T-cell (primary cell): ENCODE results near the gene GPR26. TPM values are rescaled to one million over a fixed set of nuclear protein-coding genes. Genes with fewer than 3 reads are reported as not detected.

Experiments used
- ATAC-seq, 4 experiments: fragments of 200-7000 bp in 3 of 4; fragments of 150-1000 bp in 1 of 4; cut with Tn5 transposase; replicated peaks in 1 of 4; 1 replicate in 3 of 4; 2 replicates in 1 of 4; pipeline ENCODE4 v1.10.0; 2021; ENCODE audit warnings: moderate library complexity in 3 of 4, mild to moderate bottlenecking in 2 of 4, moderate number of reproducible peaks in 1 of 4
- CTCF ChIA-PET, 2 donors: fragments of 300-600 bp; sonication (Branson Sonifier 250); formaldehyde crosslinking; loops; one replicate each; lab custom pipeline; 2022; ENCODE audit warnings: antibody characterized with exemption in 2 of 2; lab: Charles Lee
- POLR2A ChIA-PET, 2 donors: fragments of 300-600 bp; sonication (Branson Sonifier 250); formaldehyde crosslinking; loops; one replicate each; lab custom pipeline; 2022; ENCODE audit warnings: antibody characterized with exemption in 2 of 2; lab: Charles Lee
- DNase-seq, 35 experiments: peaks; one replicate each; pipeline versions ENCODE4 v3.0.0 to v3.0.0-alpha.2; 2013 to 2023
- H3K27ac ChIP-seq: one replicate; pipeline ENCODE4 v1.5.1; 2013; ENCODE audit warnings: low read length
- H3K27me3 ChIP-seq, 2 experiments: replicated peaks in 1 of 2; 1 replicate in 1 of 2; 2 replicates in 1 of 2; pipeline versions ENCODE4 v1.6.1 to v1.7.0; 2013; ENCODE audit warnings: low read length in 1 of 2, mixed read lengths in 1 of 2; ENCODE audit not compliant: control insufficient read depth in 2 of 2, insufficient read depth in 2 of 2; ENCODE audit errors: extremely low read depth in 1 of 2
- H3K36me3 ChIP-seq, 2 donors: 1 replicate in 1 of 2; 2 replicates in 1 of 2; pipeline versions ENCODE4 v1.6.1 to v1.7.0; 2013; ENCODE audit warnings: low read length in 1 of 2; ENCODE audit not compliant: control insufficient read depth in 2 of 2, insufficient read depth in 1 of 2; ENCODE audit errors: extremely low read depth in 1 of 2
- H3K4me1 ChIP-seq, 2 experiments: 1 replicate in 1 of 2; 2 replicates in 1 of 2; pipeline versions ENCODE4 v1.6.1 to v1.7.0; 2013; ENCODE audit warnings: low read length in 2 of 2, mixed read lengths in 1 of 2; ENCODE audit not compliant: insufficient read depth in 2 of 2, control insufficient read depth in 1 of 2; ENCODE audit errors: extremely low read depth in 1 of 2
- H3K4me3 ChIP-seq, 2 donors: 1 replicate in 1 of 2; 2 replicates in 1 of 2; pipeline versions ENCODE4 v1.5.1 to v1.7.0; 2013; ENCODE audit warnings: mild to moderate bottlenecking in 2 of 2, low read length in 1 of 2, moderate library complexity in 1 of 2; ENCODE audit not compliant: control insufficient read depth in 1 of 2; ENCODE audit errors: extremely low read depth in 1 of 2
- H3K9me3 ChIP-seq: 2 replicates; pipeline ENCODE4 v1.7.0; 2013
- H3K27ac Mint-ChIP-seq, 2 donors: one replicate each; pipeline ENCODE4 v1.8.0; 2020 to 2021; ENCODE audit warnings: mild to moderate bottlenecking in 2 of 2, mixed read lengths in 2 of 2
- H3K27me3 Mint-ChIP-seq, 2 donors: one replicate each; pipeline ENCODE4 v1.8.0; 2021 to 2022; ENCODE audit warnings: mixed read lengths in 2 of 2
- H3K36me3 Mint-ChIP-seq: one replicate; pipeline ENCODE4 v1.8.0; 2021; ENCODE audit warnings: mixed read lengths
- H3K4me1 Mint-ChIP-seq, 3 donors: one replicate each; pipeline ENCODE4 v1.8.0; 2020 to 2022; ENCODE audit warnings: mixed read lengths in 3 of 3, mild to moderate bottlenecking in 1 of 3
- H3K4me3 Mint-ChIP-seq, 3 donors: one replicate each; pipeline ENCODE4 v1.8.0; 2020 to 2022; ENCODE audit warnings: mild to moderate bottlenecking in 3 of 3, mixed read lengths in 3 of 3, moderate library complexity in 3 of 3
- H3K9me3 Mint-ChIP-seq, 3 donors: one replicate each; pipeline ENCODE4 v1.8.0; 2020 to 2022; ENCODE audit warnings: mixed read lengths in 3 of 3
- WGBS: methylation state at CpG from one replicate; pipeline ENCODE4 v1.1.5; 2013; ENCODE audit warnings: missing lambda C conversion rate; ENCODE audit not compliant: insufficient coverage; 5-methylcytosine and 5-hydroxymethylcytosine counted together
- total RNA-seq, 35 experiments: library from RNA in 6 of 35; stranded (reverse) in 6 of 35; fragments of 120-200 nt in 1 of 35; gene quantifications; one replicate each; pipeline versions ENCODE4 v1.2.1 to v1.2.4 and lab custom pipeline; 2013 to 2026

Gene GPR26
- total RNA-seq: not detected
- not detected for total RNA-seq (2013)
- total RNA-seq (lab: John Stamatoyannopoulos, UW): 0 to 0.13 (median 0) reads per million in 29 experiments

DNA sequence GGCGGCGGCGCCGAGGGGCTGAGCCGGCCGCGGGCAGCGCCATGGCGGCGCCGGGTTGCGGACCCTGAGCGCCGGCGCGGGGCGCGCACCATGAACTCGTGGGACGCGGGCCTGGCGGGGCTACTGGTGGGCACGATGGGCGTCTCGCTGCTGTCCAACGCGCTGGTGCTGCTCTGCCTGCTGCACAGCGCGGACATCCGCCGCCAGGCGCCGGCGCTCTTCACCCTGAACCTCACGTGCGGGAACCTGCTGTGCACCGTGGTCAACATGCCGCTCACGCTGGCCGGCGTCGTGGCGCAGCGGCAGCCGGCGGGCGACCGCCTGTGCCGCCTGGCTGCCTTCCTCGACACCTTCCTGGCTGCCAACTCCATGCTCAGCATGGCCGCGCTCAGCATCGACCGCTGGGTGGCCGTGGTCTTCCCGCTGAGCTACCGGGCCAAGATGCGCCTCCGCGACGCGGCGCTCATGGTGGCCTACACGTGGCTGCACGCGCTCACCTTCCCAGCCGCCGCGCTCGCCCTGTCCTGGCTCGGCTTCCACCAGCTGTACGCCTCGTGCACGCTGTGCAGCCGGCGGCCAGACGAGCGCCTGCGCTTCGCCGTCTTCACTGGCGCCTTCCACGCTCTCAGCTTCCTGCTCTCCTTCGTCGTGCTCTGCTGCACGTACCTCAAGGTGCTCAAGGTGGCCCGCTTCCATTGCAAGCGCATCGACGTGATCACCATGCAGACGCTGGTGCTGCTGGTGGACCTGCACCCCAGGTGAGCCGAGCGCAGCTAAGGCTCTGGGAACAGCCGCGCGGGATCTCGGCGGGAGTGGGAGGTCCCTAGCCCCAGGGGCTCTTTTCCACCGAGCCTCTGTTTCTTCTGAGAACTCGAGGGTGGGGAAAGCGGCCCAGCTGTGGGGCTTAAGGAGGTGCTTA lies at the start of gene GPR26:
Gene GPR26 (plus strand): TSS at position 38 of the 919 bp plus-strand sequence. CDS start 53 bp downstream, at position 91.
- no peaks in the 10 kb centered on the region for H3K36me3 ChIP-seq
- POLR2A ChIA-PET: no interaction called here
- WGBS: 45% methylated on average over 100 of the region's 101 CpGs
- H3K4me3 ChIP-seq: no peak within 1 kb of the TSS
- H3K27ac Mint-ChIP-seq: peak within 1 kb of the TSS in 1 of 2 donors; percentile 27
- H3K4me1 ChIP-seq: no peaks in the 10 kb centered on the region
- peaks cover 26 to 27% of the 10 kb centered on the region in 2 donors for H3K27me3 Mint-ChIP-seq
- H3K36me3 Mint-ChIP-seq: no peaks in the 10 kb centered on the region
- H3K4me3 Mint-ChIP-seq: no peak within 1 kb of the TSS
- no peak for DNase-seq
- ATAC-seq: no peak
- no peak within 1 kb of the TSS for H3K27ac ChIP-seq
- CTCF ChIA-PET: no interaction called here
- H3K9me3 ChIP-seq: no peaks in the 10 kb centered on the region
- peaks cover 2 to 9% (median 9%) of the 10 kb centered on the region in 3 donors for H3K9me3 Mint-ChIP-seq
- H3K27me3 ChIP-seq: peaks cover 0 to 43% of the 10 kb centered on the region in 2 experiments
- no peaks in the 10 kb centered on the region for H3K4me1 Mint-ChIP-seq

- Histone ChIP-seq H3K27ac (no peak overlapping the region), H3K4me1 (no peaks in the 10 kb centered on the region), H3K36me3 (no peaks in the 10 kb centered on the region), H3K9me3 (no peaks in the 10 kb centered on the region), H3K27me3 (peaks cover 0 to 12% of the 10 kb centered on the region in 2 experiments), H3K4me3 (no peak overlapping the region)
- CTCF ChIA-PET: no interaction called here
- no peaks in the 10 kb centered on the region for H3K4me1 Mint-ChIP-seq
- ATAC-seq (no peak), DNase-seq (no peak)
- peaks cover 5 to 11% of the 10 kb centered on the region in 2 donors for H3K27me3 Mint-ChIP-seq
- H3K27ac Mint-ChIP-seq: no peak overlapping the region
- H3K9me3 Mint-ChIP-seq: peaks cover 0 to 5% (median 0%) of the 10 kb centered on the region in 3 donors
- POLR2A ChIA-PET: no interaction called here
- H3K36me3 Mint-ChIP-seq: no peaks in the 10 kb centered on the region
- no peak overlapping the region for H3K4me3 Mint-ChIP-seq
Observed at GRCh38 chr10:123618224-123618623, 47.9 kb upstream of the GPR26 start.

GRCh38 chr10:123619067-123619855 lies 46.9 kb upstream of the GPR26 start:
- ChIA-PET CTCF (no interaction called here), POLR2A (no interaction called here)
- H3K4me3 ChIP-seq: no peak overlapping the region
- Mint-ChIP-seq H3K9me3 (peaks cover 0 to 5% (median 0%) of the 10 kb centered on the region in 3 donors), H3K36me3 (no peaks in the 10 kb centered on the region), H3K4me3 (no peak overlapping the region), H3K27me3 (peaks cover 5 to 11% of the 10 kb centered on the region in 2 donors), H3K4me1 (no peaks in the 10 kb centered on the region), H3K27ac (no peak overlapping the region)
- no peak overlapping the region for H3K27ac ChIP-seq
- no peaks in the 10 kb centered on the region for H3K4me1 ChIP-seq
- ATAC-seq (no peak), DNase-seq (no peak)
- no CpG with 5 or more reads among the region's 8 CpGs for WGBS
- H3K9me3 ChIP-seq: no peaks in the 10 kb centered on the region
- no peaks in the 10 kb centered on the region for H3K36me3 ChIP-seq
- H3K27me3 ChIP-seq: peaks cover 0 to 12% of the 10 kb centered on the region in 2 experiments

DNA sequence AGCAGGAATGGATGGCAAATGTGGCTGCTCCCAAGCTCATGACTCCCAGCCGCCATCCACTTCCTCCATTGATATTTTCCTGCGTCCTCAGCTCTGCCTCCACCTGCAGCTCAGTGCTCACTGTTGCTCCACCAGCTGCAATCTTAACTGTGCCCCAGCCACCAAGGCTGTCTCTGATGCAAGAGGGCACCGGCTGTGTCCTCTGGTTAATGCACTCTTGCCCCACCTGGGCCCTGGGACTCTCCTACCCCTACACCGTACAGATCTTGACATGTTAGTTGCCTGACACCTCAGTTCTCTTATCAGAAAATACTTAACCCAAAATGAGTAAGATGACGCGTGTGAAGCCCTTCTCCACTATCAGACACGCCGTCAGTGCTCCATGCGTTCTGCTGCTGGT lies 45.5 kb upstream of the GPR26 start:
- no peaks in the 10 kb centered on the region for H3K9me3 ChIP-seq
- Mint-ChIP-seq H3K4me3 (no peak overlapping the region), H3K27me3 (peaks cover 5% of the 10 kb centered on the region in 2 donors), H3K36me3 (no peaks in the 10 kb centered on the region), H3K4me1 (no peaks in the 10 kb centered on the region), H3K27ac (no peak overlapping the region), H3K9me3 (peaks cover 0 to 2% (median 0%) of the 10 kb centered on the region in 3 donors)
- no peak overlapping the region for H3K27ac ChIP-seq
- peaks cover 0 to 11% of the 10 kb centered on the region in 2 experiments for H3K27me3 ChIP-seq
- ChIA-PET CTCF (no interaction called here), POLR2A (no interaction called here)
- 76% methylated on average over 6 of the region's 9 CpGs for WGBS
- ATAC-seq: no peak
- no peaks in the 10 kb centered on the region for H3K36me3 ChIP-seq
- H3K4me1 ChIP-seq: no peaks in the 10 kb centered on the region
- no peak for DNase-seq
- H3K4me3 ChIP-seq: no peak overlapping the region

GRCh38 chr10:123621492-123621891 lies 44.7 kb upstream of the GPR26 start:
- H3K36me3 Mint-ChIP-seq: no peaks in the 10 kb centered on the region
- no CpG with 5 or more reads among the region's 2 CpGs for WGBS
- peaks cover 3 to 5% of the 10 kb centered on the region in 2 donors for H3K27me3 Mint-ChIP-seq
- H3K27ac ChIP-seq: no peak overlapping the region
- no peak overlapping the region for H3K4me3 Mint-ChIP-seq
- H3K27me3 ChIP-seq: peaks cover 0 to 11% of the 10 kb centered on the region in 2 experiments
- ChIA-PET POLR2A (no interaction called here), CTCF (no interaction called here)
- ATAC-seq: no peak
- no peaks in the 10 kb centered on the region for H3K9me3 Mint-ChIP-seq
- H3K4me1 ChIP-seq: no peaks in the 10 kb centered on the region
- H3K4me1 Mint-ChIP-seq: no peaks in the 10 kb centered on the region
- no peak overlapping the region for H3K4me3 ChIP-seq
- no peaks in the 10 kb centered on the region for H3K9me3 ChIP-seq
- H3K27ac Mint-ChIP-seq: no peak overlapping the region
- DNase-seq: no peak
- no peaks in the 10 kb centered on the region for H3K36me3 ChIP-seq

- POLR2A ChIA-PET: no interaction called here
- no peak for ATAC-seq
- H3K4me3 Mint-ChIP-seq: no peak overlapping the region
Observed at GRCh38 chr10:123621916-123622315, 44.2 kb upstream of the GPR26 start.

More at GRCh38 chr10:123621916-123622315, 44.2 kb upstream of the GPR26 start:
- 100% methylated on average over 1 of the region's 2 CpGs for WGBS
- no peak overlapping the region for H3K27ac Mint-ChIP-seq
- no peak for DNase-seq
- CTCF ChIA-PET: no interaction called here
- Histone ChIP-seq H3K27ac (no peak overlapping the region), H3K9me3 (no peaks in the 10 kb centered on the region), H3K4me1 (no peaks in the 10 kb centered on the region), H3K36me3 (no peaks in the 10 kb centered on the region), H3K4me3 (no peak overlapping the region), H3K27me3 (peaks cover 0 to 11% of the 10 kb centered on the region in 2 experiments)
- H3K4me1 Mint-ChIP-seq: no peaks in the 10 kb centered on the region
- H3K27me3 Mint-ChIP-seq: peaks cover 3 to 5% of the 10 kb centered on the region in 2 donors
- no peaks in the 10 kb centered on the region for H3K36me3 Mint-ChIP-seq
- H3K9me3 Mint-ChIP-seq: no peaks in the 10 kb centered on the region
